ENCODE measurements around the gene MEA1.

The MEA1 gene

DNA sequence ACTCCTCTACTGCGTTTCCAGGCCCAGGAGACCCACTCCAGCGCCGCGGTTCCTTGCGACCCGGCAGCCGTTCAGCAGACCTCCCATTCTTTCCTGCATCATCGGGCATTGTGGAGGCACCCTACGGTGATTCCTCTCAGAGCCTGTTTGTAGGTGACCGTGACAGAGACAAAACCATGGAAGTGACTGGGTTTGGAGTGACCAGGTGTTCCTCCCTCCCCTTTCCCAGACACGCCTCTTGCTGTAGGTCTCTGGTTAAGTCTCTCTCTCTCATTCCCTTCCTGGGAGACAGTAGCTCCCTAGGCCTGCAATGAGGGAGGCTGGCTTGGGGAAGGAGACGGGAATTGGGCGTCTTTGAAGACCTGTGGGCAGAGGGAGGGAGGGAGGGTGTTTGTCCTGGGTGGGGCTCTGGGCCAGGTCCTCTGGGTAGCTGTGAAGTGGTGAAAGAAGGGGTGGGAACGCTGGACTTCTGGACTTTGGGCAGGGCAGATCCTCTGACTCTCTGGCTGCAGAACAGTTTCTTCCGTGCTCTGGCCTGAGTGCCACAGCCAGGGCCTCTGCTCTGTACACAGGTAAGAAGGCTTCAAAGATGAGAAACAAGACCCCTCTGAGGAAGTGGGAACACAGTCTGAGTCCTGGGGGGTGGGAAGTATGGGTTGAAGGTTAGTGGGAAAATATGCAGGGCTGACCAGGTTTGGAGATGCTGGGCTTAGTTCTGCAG, 46.4 kb upstream of the MEA1 start:
- peak overlapping the region in 1 of 2 experiments; percentile 75 for H2BK12ac ChIP-seq (ENCODE audit: low read length in 2 of 2)
- H3K4me3 ChIP-seq (ENCODE audit: insufficient read depth in 1 of 2, low read depth in 1 of 2, low read length in 2 of 2): peak overlapping the region; percentile 79 to 99
- WGBS: 15% methylated on average over 14 of the region's 15 CpGs
- peak overlapping the region; percentile 45 for H3K27ac ChIP-seq (ENCODE audit: low read length, poor library complexity, severe bottlenecking)
- peak overlapping the region; percentile 99 for H3K9ac ChIP-seq (ENCODE audit: low read length)
- peak overlapping the region; percentile 94 for H4K8ac ChIP-seq (ENCODE audit: low read length)
- H2AFZ ChIP-seq (ENCODE audit: low read depth, low read length): peak overlapping the region; percentile 95
- H3K9me3 ChIP-seq (ENCODE audit: control insufficient read depth, low read length): no peaks in the 10 kb centered on the region
- peak overlapping the region; percentile 91 to 96 for H3K18ac ChIP-seq (ENCODE audit: low read depth in 1 of 2, low read length in 2 of 2)
- no peak overlapping the region for H2AK5ac ChIP-seq (ENCODE audit: low read length, severe bottlenecking)
- H3K23ac ChIP-seq (ENCODE audit: low read length in 2 of 2): peak overlapping the region in 1 of 2 experiments; percentile 26
- H2BK120ac ChIP-seq (ENCODE audit: low read depth, low read length): no peak overlapping the region
- peak overlapping the region; percentile 73 to 89 for H3K4ac ChIP-seq (ENCODE audit: low read depth in 1 of 2, low read length in 2 of 2)
- H3K14ac ChIP-seq (ENCODE audit: low read length in 2 of 2): peak overlapping the region in 1 of 2 experiments; percentile 90
- peaks cover 21% of the 10 kb centered on the region for H3K79me1 ChIP-seq (replicated peaks; ENCODE audit: low read length, poor library complexity, severe bottlenecking)
- no peak for DNase-seq
- no peaks in the 10 kb centered on the region for H3K27me3 ChIP-seq (ENCODE audit: control insufficient read depth in 1 of 2, insufficient read depth in 1 of 2, low read length in 2 of 2)
- peaks cover 36 to 40% of the 10 kb centered on the region in 2 experiments for H3K36me3 ChIP-seq (ENCODE audit: control insufficient read depth in 1 of 2, insufficient read depth in 2 of 2, low read depth in 1 of 2, low read length in 2 of 2)
- H3K4me1 ChIP-seq (ENCODE audit: control insufficient read depth, insufficient read depth, low read depth, low read length): peaks cover 11% of the 10 kb centered on the region
- H3K4me2 ChIP-seq (ENCODE audit: low read length, poor library complexity, severe bottlenecking): peak overlapping the region; percentile 86
- H2BK15ac ChIP-seq (ENCODE audit: low read depth, poor library complexity, severe bottlenecking): peak overlapping the region; percentile 33
- peak overlapping the region; percentile 40 for H2BK5ac ChIP-seq (ENCODE audit: low read depth, low read length, poor library complexity, severe bottlenecking)
- peak overlapping the region; percentile 70 for H4K91ac ChIP-seq (ENCODE audit: low read length)

DNA sequence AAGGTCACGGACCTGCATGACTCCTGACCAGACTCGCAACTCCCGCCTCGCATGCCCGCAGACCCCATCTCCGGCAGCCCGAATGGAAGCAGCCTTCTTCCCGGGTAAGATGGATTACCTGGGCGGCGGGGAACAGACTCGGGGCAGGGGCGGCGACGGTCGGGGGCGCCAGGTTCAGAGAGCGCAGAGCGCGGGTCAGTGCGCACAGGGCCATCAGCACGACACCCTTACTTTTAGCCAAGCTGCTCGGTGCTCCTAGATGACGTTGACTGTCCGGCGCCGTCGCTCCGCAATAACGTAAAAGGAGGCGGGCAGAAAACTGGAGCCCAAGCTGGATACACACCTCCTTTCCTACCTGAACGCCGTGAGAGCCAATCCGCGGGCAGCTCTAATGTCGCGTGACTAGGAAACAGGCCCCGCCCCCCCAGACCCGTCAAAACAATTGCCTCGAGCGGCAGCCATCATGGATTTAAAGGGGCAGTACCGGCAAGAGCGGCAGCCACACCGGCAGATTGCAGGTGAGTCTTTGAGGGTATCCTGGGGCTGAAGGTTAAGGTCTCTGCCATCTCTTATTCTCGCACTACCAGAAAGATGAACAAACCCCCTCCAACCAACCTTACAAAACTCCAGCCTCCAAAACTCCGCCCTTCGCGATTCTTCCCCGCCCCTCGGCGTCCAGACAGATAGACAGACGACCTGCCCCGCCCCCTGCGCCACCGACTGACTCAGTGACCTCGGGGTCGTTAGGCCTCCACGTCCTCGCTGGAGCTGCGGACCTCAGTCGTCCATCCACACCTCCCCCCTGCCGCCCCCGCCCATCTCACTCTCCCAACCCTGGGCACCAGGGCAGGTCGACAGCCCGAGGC, 45.7 kb upstream of the MEA1 start, which contains the start of the genes KLC4 and MRPL2:
KLC4 (plus strand) TSS at position 464 of the 866 bp plus-strand sequence. CDS start 1,705 bp downstream, outside the sequence.
MRPL2 (minus strand) TSS at position 267 of the 866 bp plus-strand sequence; CDS start at position 214, 53 bp downstream.
- Histone ChIP-seq H2AFZ (ENCODE audit: low read depth, low read length) (peak within 1 kb of the TSS; percentile 95), H3K4me3 (ENCODE audit: insufficient read depth in 1 of 2, low read depth in 1 of 2, low read length in 2 of 2) (peak within 1 kb of the TSS; percentile 93 to 99), H3K18ac (ENCODE audit: low read depth in 1 of 2, low read length in 2 of 2) (peak within 1 kb of the TSS; percentile 91 to 96), H3K27me3 (ENCODE audit: control insufficient read depth in 1 of 2, insufficient read depth in 1 of 2, low read length in 2 of 2) (no peaks in the 10 kb centered on the region), H3K4me2 (ENCODE audit: low read length, poor library complexity, severe bottlenecking) (peak within 1 kb of the TSS; percentile 86), H2BK120ac (ENCODE audit: low read depth, low read length) (peak within 1 kb of the TSS; percentile 64), H2BK12ac (ENCODE audit: low read length in 2 of 2) (peak within 1 kb of the TSS in 1 of 2 experiments; percentile 75), H4K91ac (ENCODE audit: low read length) (peak within 1 kb of the TSS; percentile 90), H3K27ac (ENCODE audit: low read length, poor library complexity, severe bottlenecking) (peak within 1 kb of the TSS; percentile 66), H3K36me3 (ENCODE audit: control insufficient read depth in 1 of 2, insufficient read depth in 2 of 2, low read depth in 1 of 2, low read length in 2 of 2) (peaks cover 35 to 39% of the 10 kb centered on the region in 2 experiments), H4K8ac (ENCODE audit: low read length) (peak within 1 kb of the TSS; percentile 98), H3K9ac (ENCODE audit: low read length) (peak within 1 kb of the TSS; percentile 99), H3K79me1 (replicated peaks; ENCODE audit: low read length, poor library complexity, severe bottlenecking) (peaks cover 21% of the 10 kb centered on the region), H3K14ac (ENCODE audit: low read length in 2 of 2) (peak within 1 kb of the TSS in 1 of 2 experiments; percentile 90), H3K9me3 (ENCODE audit: control insufficient read depth, low read length) (no peaks in the 10 kb centered on the region), H3K4me1 (ENCODE audit: control insufficient read depth, insufficient read depth, low read depth, low read length) (peaks cover 11% of the 10 kb centered on the region), H2BK15ac (ENCODE audit: low read depth, poor library complexity, severe bottlenecking) (peak within 1 kb of the TSS; percentile 70), H2AK5ac (ENCODE audit: low read length, severe bottlenecking) (peak within 1 kb of the TSS; percentile 59), H3K4ac (ENCODE audit: low read depth in 1 of 2, low read length in 2 of 2) (peak within 1 kb of the TSS; percentile 73 to 89), H2BK5ac (ENCODE audit: low read depth, low read length, poor library complexity, severe bottlenecking) (peak within 1 kb of the TSS; percentile 40), H3K23ac (ENCODE audit: low read length in 2 of 2) (peak within 1 kb of the TSS in 1 of 2 experiments; percentile 26)
- DNase-seq: peak; percentile 99
- under 1% methylated on average over 59 of the region's 64 CpGs for WGBS

DNA sequence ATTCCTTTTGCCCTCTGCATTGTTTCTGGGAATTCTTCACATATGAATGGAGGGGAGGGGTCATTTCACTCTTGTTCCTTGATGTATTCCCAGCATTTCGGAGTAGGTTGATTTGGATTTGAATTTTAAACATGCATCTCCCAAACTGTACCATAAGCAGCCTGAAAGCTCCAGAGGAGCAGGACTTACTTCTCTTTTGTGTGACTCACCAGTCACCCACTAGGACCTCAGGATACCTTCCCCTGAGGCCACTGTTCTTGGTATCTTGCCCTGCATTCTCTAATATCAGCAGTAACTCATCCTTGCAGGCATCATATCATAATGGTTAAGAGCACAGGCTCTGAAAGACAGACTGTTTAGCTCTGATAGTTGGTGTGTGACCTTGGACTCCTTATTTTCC, 44.8 kb upstream of the MEA1 start:
- Histone ChIP-seq H3K4ac (ENCODE audit: low read depth in 1 of 2, low read length in 2 of 2) (no peak overlapping the region), H3K9ac (ENCODE audit: low read length) (peak overlapping the region; percentile 99), H3K4me3 (ENCODE audit: insufficient read depth in 1 of 2, low read depth in 1 of 2, low read length in 2 of 2) (peak overlapping the region in 1 of 2 experiments; percentile 99), H2BK120ac (ENCODE audit: low read depth, low read length) (no peak overlapping the region), H3K4me2 (ENCODE audit: low read length, poor library complexity, severe bottlenecking) (peak overlapping the region; percentile 75), H3K18ac (ENCODE audit: low read depth in 1 of 2, low read length in 2 of 2) (no peak overlapping the region), H3K27ac (ENCODE audit: low read length, poor library complexity, severe bottlenecking) (no peak overlapping the region), H2BK15ac (ENCODE audit: low read depth, poor library complexity, severe bottlenecking) (no peak overlapping the region), H3K23ac (ENCODE audit: low read length in 2 of 2) (no peak overlapping the region), H4K91ac (ENCODE audit: low read length) (no peak overlapping the region), H3K79me1 (replicated peaks; ENCODE audit: low read length, poor library complexity, severe bottlenecking) (peaks cover 21% of the 10 kb centered on the region), H3K36me3 (ENCODE audit: control insufficient read depth in 1 of 2, insufficient read depth in 2 of 2, low read depth in 1 of 2, low read length in 2 of 2) (peaks cover 31 to 41% of the 10 kb centered on the region in 2 experiments), H2AFZ (ENCODE audit: low read depth, low read length) (no peak overlapping the region), H2BK5ac (ENCODE audit: low read depth, low read length, poor library complexity, severe bottlenecking) (no peak overlapping the region), H3K27me3 (ENCODE audit: control insufficient read depth in 1 of 2, insufficient read depth in 1 of 2, low read length in 2 of 2) (no peaks in the 10 kb centered on the region), H3K4me1 (ENCODE audit: control insufficient read depth, insufficient read depth, low read depth, low read length) (peaks cover 11% of the 10 kb centered on the region), H3K14ac (ENCODE audit: low read length in 2 of 2) (no peak overlapping the region), H2AK5ac (ENCODE audit: low read length, severe bottlenecking) (no peak overlapping the region), H4K8ac (ENCODE audit: low read length) (no peak overlapping the region), H3K9me3 (ENCODE audit: control insufficient read depth, low read length) (no peaks in the 10 kb centered on the region), H2BK12ac (ENCODE audit: low read length in 2 of 2) (no peak overlapping the region)
- DNase-seq: no peak
- 75% methylated on average over 1 of the region's 1 CpG for WGBS
